HG02763 (cell line): ENCODE measurements around the gene HSD11B1.

ENCODE experiments used
- ATAC-seq: cut with Tn5 transposase; IDR thresholded peaks from one replicate; pipeline ENCODE4 v1.9.1; 2021; ENCODE audit warnings: mild to moderate bottlenecking, moderate library complexity; ENCODE audit not compliant: unreplicated experiment

Gene HSD11B1

DNA sequence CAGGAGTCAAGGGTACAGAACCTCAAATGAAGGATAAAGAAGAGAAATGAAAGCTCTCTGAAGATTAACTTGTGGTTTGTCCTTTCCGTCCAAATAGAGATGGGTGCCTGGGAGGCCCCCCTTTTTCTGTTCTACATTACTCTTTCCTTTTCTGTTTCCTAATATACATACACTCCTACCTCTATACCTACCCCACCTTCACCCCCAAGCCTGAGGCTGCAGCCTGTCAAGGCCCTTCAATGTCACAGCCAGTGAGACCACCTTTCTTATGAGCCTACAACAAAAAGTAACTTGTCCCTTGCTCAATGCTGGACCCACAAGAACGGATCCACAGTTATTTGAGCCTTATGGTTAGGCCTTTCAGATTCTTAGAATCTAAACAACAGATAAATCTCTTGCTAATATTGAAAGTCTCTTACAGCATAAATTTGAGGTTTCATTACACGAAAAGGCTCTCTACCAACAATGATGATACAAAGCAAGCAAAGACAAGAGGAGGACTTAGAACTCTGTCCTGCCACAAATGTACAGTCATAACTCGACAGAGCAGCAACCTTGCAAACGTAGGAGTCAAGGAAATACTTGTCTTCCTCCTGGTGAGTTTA, 47.1 kb downstream of the HSD11B1 start:
- peak; percentile 36 for ATAC-seq

DNA sequence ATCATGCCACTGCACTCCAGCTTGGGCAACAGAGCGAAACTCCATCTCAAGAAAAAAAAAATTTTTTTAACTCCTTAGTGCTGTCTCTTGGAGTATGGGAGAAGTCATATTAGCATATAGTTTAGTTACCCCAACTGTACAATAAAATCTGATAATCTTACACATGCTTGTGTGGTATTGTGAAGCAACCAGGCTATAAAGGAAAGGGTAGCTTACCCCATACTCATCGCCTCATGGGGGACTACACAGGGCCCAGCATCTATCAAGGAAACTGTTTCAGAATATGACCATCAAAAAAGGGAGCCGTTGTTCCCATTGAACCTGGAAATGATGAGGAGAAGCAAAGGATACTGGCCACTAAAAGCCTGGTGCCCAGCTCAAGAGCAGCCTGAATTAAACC, 48.2 kb downstream of the HSD11B1 start:
- ATAC-seq: no peak

DNA sequence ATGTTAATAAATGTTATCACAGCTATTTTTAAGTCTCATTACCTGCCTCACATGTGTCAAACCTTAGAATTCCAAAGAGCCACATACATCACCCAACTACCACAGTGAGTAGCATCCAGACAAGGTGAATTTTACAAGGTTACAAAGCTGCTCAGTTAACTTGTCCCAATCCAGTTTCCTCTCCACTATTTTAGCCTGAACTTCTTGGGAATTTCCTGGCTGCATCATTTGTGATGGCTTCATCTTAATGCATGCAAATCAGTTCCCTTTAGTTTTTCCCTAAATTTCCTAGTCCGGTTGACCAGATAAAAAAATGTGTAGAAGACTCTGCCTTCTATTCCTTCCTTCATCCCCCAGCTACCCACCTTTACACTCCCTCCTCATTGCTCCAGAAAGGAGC, 50.6 kb downstream of the HSD11B1 start:
- no peak for ATAC-seq

DNA sequence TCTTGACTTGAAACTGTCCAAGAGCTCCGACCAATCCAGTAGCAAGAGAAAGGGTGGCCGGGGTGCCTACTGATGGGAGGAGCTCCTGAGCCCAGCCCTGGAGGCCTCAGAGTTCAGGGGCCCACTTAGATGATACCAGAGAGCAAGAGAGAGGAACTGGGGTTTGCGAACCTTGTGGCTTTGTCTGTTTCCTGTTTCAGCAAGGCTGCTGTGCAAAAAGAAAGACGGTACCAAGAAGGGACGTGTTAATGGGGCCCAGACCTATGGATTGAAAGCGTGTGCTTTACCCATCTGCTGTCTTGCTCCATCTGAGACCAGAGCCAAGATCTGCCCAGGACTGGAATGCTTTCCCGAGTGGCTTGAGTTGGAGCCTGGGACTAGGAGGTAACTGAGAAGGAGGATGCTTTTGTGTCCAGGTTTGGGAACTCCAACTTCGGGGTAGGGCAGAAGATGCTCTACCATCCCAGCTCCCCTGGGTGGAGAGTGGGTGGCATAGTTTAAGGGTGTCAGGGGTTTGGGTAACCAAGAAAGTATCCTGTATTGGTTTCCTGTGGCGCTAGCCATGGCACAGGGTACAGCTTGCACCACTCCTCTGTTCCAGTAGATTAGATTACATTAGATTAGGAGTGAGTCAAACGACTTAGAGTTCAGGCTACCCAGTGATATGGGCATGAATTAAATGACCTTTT, 51.4 kb downstream of the HSD11B1 start, which contains the start of gene TRAF3IP3:
TRAF3IP3 (plus strand) TSS at position 128 of the 689 bp plus-strand sequence. CDS start 3,987 bp downstream, outside the sequence.
- ATAC-seq: peak; percentile 75

DNA sequence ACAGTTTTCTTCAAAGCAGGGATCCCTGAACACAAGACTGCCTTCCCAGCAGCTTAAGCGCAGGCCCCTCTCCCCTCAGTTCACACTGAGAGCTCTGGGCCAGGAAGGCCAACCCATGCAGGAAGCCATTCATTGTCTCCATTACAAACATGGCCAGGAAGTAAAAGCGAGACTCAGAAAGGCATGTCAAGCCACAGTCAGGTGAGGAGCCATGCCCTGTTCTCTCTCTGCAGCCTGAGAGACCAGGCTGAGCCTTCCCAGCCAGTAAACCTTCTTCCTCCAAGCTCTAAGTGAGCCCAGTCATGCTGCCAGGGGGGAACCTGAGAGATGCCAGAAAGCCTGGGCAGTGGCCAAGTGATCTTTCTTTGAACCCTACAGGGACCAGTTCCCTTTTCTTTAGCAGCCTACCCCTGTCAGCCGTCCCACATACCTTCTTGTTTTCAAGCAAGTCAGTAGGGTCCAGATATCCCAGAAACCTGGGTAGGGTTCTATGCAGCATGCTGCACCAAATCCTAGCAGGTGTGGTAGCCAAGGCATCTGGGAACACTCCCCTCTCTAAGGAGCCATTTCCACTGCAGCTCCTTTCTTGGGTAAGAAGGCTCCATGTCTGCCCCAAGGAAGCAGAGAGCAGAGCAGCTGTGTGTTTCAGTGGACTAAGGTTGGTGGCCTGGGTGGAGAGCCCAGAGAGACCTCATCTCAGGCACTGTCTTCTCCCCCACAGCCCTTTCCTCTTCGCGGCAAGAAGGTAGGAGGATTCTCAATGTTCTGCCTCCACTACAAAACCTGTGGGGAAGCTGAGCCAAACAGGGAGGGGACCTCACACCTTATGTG, 52.2 kb downstream of the HSD11B1 start:
- ATAC-seq: peak; percentile 30

DNA sequence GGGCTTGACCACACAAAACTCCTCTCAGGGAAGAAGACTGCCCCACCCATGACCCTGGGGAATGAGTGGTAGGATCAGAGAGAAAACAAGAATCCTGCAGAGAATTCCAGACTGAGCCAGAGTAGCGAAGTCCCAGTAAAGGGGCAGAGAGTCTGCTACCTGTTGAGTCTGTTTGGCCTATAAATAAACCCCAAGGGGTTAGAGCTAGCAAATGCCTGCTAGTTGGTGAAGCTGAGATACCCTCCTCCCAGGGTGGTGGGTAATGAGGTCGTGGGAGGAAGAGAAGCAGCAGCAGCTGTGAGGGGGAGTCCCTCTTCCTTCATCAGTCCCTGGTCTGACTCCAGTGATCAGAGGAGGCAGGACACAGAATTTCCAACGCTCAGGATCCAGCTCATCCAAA, 53.8 kb downstream of the HSD11B1 start:
- ATAC-seq: no peak

DNA sequence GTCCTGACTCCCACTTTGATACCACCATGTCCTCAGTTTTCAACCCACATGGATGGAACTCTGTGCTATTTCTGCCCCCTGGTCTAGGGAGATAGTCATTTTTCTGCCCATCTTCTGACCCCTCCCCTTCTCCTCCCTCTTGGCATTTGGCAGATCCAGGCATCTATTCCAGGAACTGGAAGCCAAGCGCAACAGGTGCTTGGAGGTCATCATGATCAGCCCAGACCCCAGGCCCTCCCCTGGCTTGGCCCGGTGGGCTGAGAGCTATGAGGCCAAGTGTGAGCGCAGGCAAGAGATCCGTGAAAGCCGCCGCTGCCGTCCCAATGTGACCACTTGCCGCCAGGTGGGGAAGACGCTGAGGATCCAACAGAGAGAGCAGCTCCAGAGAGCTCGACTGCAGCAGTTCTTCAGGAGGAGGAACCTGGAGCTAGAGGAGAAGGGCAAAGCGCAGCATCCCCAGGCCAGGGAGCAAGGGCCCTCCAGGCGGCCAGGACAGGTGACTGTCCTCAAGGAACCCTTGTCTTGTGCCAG, 55.2 kb downstream of the HSD11B1 start:
- ATAC-seq: no peak

DNA sequence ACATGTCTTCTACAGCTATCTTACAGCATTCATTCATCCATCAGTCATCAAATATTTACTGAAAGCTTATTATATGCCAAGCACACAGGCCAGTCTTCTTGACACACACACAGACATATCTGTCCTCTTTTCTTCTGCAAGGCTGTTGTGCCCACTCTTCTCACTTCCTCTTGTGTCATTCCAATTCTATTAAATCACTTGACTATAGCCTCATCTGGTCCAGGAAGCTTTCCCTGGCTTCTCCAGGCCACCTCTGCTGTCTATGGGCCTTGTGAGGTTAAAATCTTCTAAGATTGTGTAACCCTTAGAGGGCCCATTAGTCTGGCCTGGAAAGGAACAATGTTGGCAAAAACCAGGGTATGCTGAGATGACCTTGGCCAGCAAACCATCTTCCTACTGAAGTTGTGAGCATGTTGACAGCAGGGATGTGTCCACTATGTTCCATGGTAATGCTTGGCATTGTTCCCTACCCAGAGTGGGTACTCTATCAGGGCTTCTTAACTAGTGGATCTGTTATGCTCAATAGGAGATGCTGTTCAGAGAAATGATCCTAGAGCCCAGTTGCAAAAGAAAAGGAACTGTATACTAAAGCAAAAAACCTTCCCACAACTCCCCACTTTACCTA, 56.5 kb downstream of the HSD11B1 start:
- no peak for ATAC-seq

DNA sequence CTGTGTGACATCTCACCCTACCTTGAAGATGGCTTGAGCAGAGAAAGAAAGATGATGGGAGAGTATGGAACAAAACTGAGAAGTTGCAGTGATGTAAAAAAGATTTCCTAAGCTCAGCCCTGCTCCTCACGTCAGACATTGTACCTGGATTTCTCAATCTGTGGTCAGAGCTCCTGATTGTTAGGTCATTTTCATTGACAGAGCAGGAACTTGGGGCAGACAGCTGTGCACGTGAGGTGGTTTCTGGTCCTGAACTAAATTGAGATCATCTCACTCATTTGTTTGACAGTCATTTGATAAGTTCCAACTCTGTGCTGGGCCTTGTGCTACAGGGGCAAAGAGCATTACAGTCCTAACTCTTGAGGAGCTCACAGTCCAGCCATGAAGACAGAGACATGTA, 61.4 kb downstream of the HSD11B1 start:
- ATAC-seq: no peak

DNA sequence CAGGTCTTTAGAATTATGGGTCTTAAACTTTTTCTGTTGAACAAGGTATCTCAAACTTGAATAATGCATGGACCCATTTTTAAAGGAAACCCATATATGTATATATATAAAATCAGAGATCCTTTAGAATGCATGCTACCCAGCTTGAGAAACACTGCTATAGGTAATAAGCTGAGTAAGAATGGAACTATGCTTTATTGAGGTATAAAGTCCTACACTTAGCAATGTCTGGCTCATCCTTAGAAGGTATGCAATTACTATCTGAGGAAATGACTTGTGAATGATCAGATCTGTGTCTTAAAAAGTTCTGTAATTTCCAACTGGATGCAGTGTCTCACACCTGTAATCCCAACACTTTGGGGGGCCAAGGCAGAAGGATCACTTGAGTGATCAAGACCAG, 62.5 kb downstream of the HSD11B1 start:
- no peak for ATAC-seq

DNA sequence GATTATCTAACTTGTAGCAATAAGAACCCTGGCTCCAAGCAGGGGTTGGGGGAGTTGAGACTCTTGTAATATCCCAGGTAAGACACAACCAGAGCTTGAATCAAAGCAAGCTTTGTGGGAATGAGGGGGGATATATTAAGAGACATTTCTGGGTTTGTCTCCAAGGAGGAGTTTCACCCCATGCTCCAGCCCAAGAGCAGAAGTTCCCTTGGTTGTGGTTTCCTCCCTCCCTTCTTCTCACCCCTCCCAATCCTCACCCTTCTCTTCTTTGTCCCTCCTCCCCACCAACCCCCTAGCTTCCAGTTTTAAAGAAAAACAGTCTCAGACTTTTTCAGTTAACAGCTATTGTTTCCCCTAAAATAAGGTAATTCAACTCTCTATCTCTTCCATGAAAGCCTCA, 63.1 kb downstream of the HSD11B1 start:
- ATAC-seq: no peak

DNA sequence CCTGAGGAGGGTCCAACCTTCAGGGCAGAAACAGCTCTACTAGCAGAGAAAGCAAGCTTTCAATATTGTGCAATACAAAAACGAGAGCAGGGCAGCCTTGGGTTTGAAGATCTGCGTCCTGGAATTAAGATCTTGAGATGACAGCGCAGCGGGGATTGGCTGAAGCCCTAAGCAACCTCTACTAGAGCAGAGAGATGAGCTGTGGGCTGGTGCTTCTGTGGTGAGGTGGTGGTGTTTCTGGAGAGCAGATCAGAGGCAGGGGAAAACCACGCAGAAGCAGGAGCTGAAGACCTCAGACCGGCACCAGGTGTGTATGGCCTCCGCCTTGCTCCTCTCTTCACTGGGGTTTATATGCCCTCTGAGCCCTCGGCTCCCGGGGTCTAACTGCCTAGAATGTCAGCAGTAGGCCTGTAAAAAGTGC, 63.7 kb downstream of the HSD11B1 start:
- peak; percentile 80 for ATAC-seq

DNA sequence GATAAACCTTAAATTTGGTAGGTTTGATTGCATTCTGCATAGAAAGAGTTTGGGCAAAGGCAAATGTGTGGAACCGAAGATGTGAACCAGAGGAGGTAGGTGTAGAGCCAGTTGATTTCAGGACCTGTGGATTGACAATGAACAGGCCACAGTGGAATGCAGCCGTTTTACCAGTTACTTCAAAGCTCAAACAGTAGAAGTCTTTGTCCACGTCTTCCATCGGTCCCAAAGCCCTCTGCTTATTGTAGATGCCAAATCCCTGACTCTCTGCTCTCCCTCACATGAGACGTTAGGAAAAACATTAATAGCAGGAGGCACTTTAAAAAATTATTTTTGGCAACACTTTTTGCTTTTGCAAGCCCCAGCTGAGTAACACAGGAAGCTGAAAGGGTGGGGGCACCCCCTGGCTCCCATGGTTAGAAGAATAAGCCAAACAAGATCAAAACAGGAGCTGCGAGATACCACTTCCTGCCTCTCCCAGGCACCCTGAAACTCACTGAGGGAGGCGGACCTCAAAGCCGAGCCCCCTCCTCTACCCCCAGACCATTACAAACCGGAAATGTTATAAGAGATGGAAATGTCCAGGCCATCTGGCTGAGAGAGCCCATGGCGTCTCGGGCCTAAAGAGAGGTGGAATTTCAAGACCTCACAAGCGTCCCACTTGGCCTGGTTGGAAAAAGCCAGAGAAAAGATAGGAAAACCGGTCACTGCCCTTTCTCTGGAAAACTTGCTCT, 64.7 kb downstream of the HSD11B1 start:
- peak; percentile 73 for ATAC-seq

DNA sequence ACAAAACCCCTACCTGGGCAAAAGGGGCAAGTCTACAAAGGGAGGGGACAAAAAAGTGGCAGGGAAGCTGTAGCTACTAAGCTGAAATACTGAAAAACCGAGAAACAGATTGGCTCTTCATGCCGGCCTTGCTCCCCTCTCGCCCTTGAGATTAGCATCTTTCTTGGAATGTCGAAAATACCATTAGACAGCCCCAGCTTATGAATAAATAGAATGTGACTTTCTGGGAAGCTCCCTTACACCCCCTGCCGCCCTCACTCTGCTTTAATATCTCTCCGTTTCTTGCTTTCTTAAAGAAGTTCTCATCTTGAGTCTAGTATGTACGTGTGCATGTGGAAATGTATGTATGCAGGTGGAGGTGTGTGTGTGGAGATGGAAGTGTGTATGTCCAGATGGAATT, 65.3 kb downstream of the HSD11B1 start:
- ATAC-seq: no peak

DNA sequence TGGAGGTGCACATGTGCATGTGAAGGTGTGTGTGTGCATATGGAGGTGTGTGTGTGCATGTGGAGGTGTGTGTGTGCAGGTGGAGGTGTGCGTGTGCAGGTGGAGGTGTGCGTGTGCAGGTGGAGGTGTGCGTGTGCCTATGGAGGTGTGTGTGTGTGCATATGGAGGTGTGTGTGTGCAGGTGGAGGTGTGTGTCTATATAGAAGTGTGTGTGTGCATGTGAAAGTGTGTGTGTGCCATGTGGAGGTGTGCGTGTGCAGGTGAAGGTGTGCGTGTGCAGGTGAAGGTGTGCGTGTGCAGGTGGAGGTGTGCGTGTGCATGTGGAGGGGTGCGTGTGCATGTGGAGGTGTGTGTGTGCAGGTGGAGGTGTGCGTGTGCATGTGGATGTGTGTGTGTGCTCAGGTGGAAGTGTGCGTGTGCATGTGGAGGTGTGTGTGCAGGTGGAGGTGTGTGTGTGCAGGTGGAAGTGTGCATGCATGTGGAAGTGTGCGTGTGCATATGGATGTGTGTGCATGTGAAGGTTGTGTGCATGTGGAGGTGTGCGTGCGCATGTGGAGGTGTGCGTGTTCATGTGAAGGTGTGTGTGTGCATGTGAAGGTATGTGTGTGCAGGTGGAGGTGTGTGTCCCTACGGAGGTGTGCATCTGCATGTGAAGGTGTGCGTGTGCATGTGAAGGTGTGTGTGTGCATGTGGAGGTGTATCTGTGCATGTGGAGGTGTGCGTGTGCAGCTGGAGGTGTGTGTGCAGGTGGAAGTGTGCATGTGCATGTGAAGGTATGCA, 66.2 kb downstream of the HSD11B1 start:
- ATAC-seq: no peak

DNA sequence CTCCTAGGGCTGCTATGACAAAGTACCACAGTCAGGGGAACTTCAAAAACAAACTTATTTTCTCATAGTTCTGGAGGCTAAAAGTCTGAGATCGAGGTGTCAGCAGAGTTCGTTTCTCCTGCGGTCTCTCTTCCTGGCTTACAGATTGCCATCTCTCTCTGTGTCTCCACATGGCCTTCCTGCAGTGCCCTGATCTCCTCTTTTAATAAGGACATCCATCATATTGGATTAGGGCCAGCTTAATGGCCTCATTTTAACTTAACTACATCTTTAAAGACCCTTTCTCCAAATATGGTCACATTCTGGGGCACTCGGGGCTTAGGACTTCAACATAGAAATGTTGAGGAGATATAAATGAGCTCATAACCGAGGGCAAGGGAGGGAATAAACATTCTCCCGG, 67.5 kb downstream of the HSD11B1 start:
- ATAC-seq: no peak

DNA sequence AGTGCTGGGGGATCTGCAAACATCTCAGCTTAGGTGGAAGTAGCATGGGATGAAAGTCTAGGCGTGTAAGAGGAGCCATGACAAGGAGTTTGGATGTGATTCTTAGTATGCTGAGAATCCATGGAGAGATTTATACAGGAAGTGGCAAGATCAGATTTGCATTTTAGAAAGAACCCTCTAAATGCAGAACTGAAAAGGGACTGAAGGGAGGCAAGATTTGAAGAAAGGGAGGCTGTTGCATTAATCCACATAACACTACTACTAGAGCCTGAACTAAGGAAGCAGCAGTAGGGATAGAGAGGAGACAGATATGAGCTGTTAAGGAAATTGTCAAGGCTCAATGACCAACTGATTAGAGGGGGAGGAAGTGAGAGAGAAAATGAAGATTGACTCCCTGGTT, 69.9 kb downstream of the HSD11B1 start:
- ATAC-seq: no peak

DNA sequence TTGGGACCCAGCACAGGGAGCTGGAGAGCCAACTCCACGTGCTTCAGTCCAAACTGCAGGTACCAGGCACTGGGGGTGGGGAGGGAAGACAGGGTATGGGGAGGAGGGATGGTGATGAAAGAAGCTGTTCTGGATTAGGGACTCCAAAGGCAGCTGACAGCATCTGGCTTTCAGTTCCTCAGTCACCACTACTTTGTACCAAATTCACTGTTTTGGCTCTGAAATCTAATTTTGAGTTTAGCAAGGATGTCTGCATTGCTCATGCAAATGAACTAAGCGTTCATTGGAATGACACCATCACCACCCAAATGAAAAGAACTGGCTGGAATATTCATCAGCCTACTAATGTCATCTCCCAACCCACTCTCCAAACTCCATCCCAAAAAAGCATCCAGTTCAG, 71.0 kb downstream of the HSD11B1 start:
- ATAC-seq: no peak

DNA sequence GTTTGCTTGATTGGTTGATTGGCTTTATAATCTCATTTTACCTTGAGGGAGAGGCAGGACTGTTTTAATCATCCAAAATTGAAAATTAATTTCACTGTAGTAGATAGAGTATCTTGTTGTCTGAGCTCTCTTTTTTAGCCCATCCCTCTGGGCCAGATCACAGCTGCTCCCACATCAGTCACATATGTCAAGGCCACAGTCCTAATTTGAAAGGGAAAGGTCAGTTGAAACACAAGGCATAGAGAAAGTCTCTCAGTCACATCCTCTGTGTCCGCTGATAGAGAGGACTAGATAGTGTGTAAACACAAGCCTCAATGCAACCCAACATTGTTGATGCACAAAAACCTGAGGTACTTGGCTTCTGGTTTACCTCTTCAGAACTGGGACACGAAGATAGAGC, 72.9 kb downstream of the HSD11B1 start:
- ATAC-seq: no peak

DNA sequence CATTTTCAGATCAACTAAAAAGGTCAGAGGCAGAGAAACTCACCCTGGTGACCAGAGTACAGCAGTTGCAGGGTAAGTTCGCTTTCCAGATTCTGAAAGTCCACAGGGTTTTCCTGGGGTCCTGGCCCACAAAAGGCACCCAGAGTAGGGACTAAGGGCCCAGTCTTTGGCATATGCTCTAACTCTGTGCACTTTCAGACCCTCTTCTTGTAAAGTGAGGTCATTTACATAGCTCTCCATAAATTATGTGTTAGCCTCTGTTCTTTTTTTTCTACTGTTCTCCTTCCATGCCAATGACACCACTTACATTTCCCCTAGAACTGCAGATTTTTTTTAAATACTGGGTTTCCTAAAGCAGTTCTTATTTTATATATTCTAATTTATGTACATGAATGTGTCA, 73.5 kb downstream of the HSD11B1 start:
- no peak for ATAC-seq
